ENCODE measurements around the gene SCGB1C2.

Gene SCGB1C2

DNA sequence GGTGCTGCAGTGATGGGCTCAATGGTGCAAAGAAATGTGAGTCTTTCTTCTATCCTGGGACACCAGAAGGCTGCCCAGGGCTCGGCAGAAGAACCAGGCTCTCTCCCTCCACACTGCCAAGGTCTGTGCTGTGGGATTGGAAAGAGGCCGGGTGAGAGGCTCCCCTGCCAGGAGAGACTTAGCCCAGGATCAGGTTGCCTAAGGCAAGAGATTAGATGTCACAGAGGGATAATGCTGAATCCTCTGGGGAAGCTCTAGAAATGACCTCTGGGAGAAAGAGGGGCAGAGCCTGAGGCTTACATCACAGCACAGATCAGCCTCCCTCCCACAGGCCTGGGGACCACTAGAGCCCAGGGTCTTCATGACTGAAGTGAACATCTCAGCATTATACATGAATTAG, 49.8 kb downstream of the SCGB1C2 start:
- Mint-ChIP-seq H3K27me3 (ENCODE audit: low read depth) (peaks cover 50% of the 10 kb centered on the region), H3K4me3 (no peak overlapping the region), H3K27ac (no peak overlapping the region), H3K9me3 (no peaks in the 10 kb centered on the region), H3K4me1 (peaks cover 9% of the 10 kb centered on the region), H3K36me3 (ENCODE audit: low read depth) (no peaks in the 10 kb centered on the region)
- TF ChIP-seq, protein P1, sequence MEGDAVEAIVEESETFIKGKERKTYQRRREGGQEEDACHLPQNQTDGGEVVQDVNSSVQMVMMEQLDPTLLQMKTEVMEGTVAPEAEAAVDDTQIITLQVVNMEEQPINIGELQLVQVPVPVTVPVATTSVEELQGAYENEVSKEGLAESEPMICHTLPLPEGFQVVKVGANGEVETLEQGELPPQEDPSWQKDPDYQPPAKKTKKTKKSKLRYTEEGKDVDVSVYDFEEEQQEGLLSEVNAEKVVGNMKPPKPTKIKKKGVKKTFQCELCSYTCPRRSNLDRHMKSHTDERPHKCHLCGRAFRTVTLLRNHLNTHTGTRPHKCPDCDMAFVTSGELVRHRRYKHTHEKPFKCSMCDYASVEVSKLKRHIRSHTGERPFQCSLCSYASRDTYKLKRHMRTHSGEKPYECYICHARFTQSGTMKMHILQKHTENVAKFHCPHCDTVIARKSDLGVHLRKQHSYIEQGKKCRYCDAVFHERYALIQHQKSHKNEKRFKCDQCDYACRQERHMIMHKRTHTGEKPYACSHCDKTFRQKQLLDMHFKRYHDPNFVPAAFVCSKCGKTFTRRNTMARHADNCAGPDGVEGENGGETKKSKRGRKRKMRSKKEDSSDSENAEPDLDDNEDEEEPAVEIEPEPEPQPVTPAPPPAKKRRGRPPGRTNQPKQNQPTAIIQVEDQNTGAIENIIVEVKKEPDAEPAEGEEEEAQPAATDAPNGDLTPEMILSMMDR (IDR thresholded peaks at IDR 0.05; ENCODE audit: unreplicated experiment in 3 of 3), result no peak
